ENCODE results near the gene GSAP.
A peak's percentile ranks its signal among the peaks of the same experiment; 100 is the strongest.

The GSAP gene

GRCh38 chr7:77309714-77310220 lies 106.4 kb downstream of the GSAP start:
- peaks cover 13% of the 10 kb centered on the region for H3K4me1 Mint-ChIP-seq
- no peaks in the 10 kb centered on the region for H3K27me3 Mint-ChIP-seq
- no peak overlapping the region for H3K27ac Mint-ChIP-seq (ENCODE audit: low read depth)
- no peak overlapping the region for H3K4me3 Mint-ChIP-seq
- peaks cover 32% of the 10 kb centered on the region for H3K36me3 Mint-ChIP-seq (ENCODE audit: insufficient read depth)
- ATAC-seq (replicated peaks; ENCODE audit: extremely low read depth, poor library complexity, severe bottlenecking) (no peak), DNase-seq (ENCODE audit: low spot score in 2 of 2) (no peak)
- H3K9me3 Mint-ChIP-seq = peaks cover 9% of the 10 kb centered on the region

GRCh38 chr7:77308792-77309191 lies 107.4 kb downstream of the GSAP start:
- Mint-ChIP-seq H3K4me3 (no peak overlapping the region), H3K36me3 (ENCODE audit: insufficient read depth) (peaks cover 26% of the 10 kb centered on the region), H3K4me1 (peaks cover 13% of the 10 kb centered on the region), H3K9me3 (peaks cover 9% of the 10 kb centered on the region), H3K27me3 (no peaks in the 10 kb centered on the region), H3K27ac (ENCODE audit: low read depth) (no peak overlapping the region)
- ATAC-seq (replicated peaks; ENCODE audit: extremely low read depth, poor library complexity, severe bottlenecking) (no peak), DNase-seq (ENCODE audit: low spot score in 2 of 2) (no peak)

GRCh38 chr7:77306231-77307067 lies 109.7 kb downstream of the GSAP start:
- Mint-ChIP-seq H3K9me3 (peaks cover 18% of the 10 kb centered on the region), H3K4me1 (peaks cover 13% of the 10 kb centered on the region), H3K4me3 (no peak overlapping the region), H3K27me3 (no peaks in the 10 kb centered on the region), H3K27ac (ENCODE audit: low read depth) (peak overlapping the region; percentile 51), H3K36me3 (ENCODE audit: insufficient read depth) (peaks cover 19% of the 10 kb centered on the region)
- DNase-seq (ENCODE audit: low spot score in 2 of 2) (no peak), ATAC-seq (replicated peaks; ENCODE audit: extremely low read depth, poor library complexity, severe bottlenecking) (no peak)

GRCh38 chr7:77295549-77295948 lies 120.6 kb downstream of the GSAP start:
- Mint-ChIP-seq H3K9me3 (peaks cover 7% of the 10 kb centered on the region), H3K27ac (ENCODE audit: low read depth) (no peak overlapping the region), H3K4me1 (no peaks in the 10 kb centered on the region), H3K4me3 (no peak overlapping the region), H3K36me3 (ENCODE audit: insufficient read depth) (no peaks in the 10 kb centered on the region), H3K27me3 (no peaks in the 10 kb centered on the region)
- no peak for DNase-seq (ENCODE audit: low spot score in 2 of 2)
- ATAC-seq (replicated peaks; ENCODE audit: extremely low read depth, poor library complexity, severe bottlenecking) = no peak

GRCh38 chr7:77293046-77293445 lies 123.1 kb downstream of the GSAP start:
- Mint-ChIP-seq H3K4me1 (no peaks in the 10 kb centered on the region), H3K36me3 (ENCODE audit: insufficient read depth) (peaks cover under 1% of the 10 kb centered on the region), H3K9me3 (no peaks in the 10 kb centered on the region), H3K4me3 (no peak overlapping the region), H3K27ac (ENCODE audit: low read depth) (no peak overlapping the region), H3K27me3 (no peaks in the 10 kb centered on the region)
- DNase-seq (ENCODE audit: low spot score in 2 of 2) (no peak), ATAC-seq (replicated peaks; ENCODE audit: extremely low read depth, poor library complexity, severe bottlenecking) (no peak)

- H3K4me3 Mint-ChIP-seq = no peak overlapping the region
- H3K27ac Mint-ChIP-seq (ENCODE audit: low read depth) = no peak overlapping the region
- H3K27me3 Mint-ChIP-seq = no peaks in the 10 kb centered on the region
- no peaks in the 10 kb centered on the region for H3K4me1 Mint-ChIP-seq
- DNase-seq (ENCODE audit: low spot score in 2 of 2) (no peak), ATAC-seq (replicated peaks; ENCODE audit: extremely low read depth, poor library complexity, severe bottlenecking) (no peak)
- no peaks in the 10 kb centered on the region for H3K9me3 Mint-ChIP-seq
- H3K36me3 Mint-ChIP-seq (ENCODE audit: insufficient read depth) = peaks cover 4% of the 10 kb centered on the region
Observed at GRCh38 chr7:77290425-77290824, 125.7 kb downstream of the GSAP start.

GRCh38 chr7:77289387-77289786 lies 126.8 kb downstream of the GSAP start:
- Mint-ChIP-seq H3K27me3 (no peaks in the 10 kb centered on the region), H3K4me1 (no peaks in the 10 kb centered on the region), H3K9me3 (no peaks in the 10 kb centered on the region), H3K27ac (ENCODE audit: low read depth) (no peak overlapping the region), H3K36me3 (ENCODE audit: insufficient read depth) (peaks cover 4% of the 10 kb centered on the region), H3K4me3 (no peak overlapping the region)
- DNase-seq (ENCODE audit: low spot score in 2 of 2) = no peak
- no peak for ATAC-seq (replicated peaks; ENCODE audit: extremely low read depth, poor library complexity, severe bottlenecking)

GRCh38 chr7:77288676-77289320 lies 127.4 kb downstream of the GSAP start:
- H3K27me3 Mint-ChIP-seq = no peaks in the 10 kb centered on the region
- ATAC-seq (replicated peaks; ENCODE audit: extremely low read depth, poor library complexity, severe bottlenecking) = no peak
- no peaks in the 10 kb centered on the region for H3K9me3 Mint-ChIP-seq
- no peaks in the 10 kb centered on the region for H3K4me1 Mint-ChIP-seq
- no peak overlapping the region for H3K27ac Mint-ChIP-seq (ENCODE audit: low read depth)
- no peak for DNase-seq (ENCODE audit: low spot score in 2 of 2)
- H3K36me3 Mint-ChIP-seq (ENCODE audit: insufficient read depth) = peaks cover 7% of the 10 kb centered on the region
- H3K4me3 Mint-ChIP-seq = no peak overlapping the region

- Mint-ChIP-seq H3K4me3 (no peak overlapping the region), H3K36me3 (ENCODE audit: insufficient read depth) (peaks cover 9% of the 10 kb centered on the region), H3K27ac (ENCODE audit: low read depth) (no peak overlapping the region), H3K9me3 (no peaks in the 10 kb centered on the region), H3K27me3 (no peaks in the 10 kb centered on the region), H3K4me1 (no peaks in the 10 kb centered on the region)
- no peak for ATAC-seq (replicated peaks; ENCODE audit: extremely low read depth, poor library complexity, severe bottlenecking)
- DNase-seq (ENCODE audit: low spot score in 2 of 2) = no peak
Observed at GRCh38 chr7:77284616-77285015, 131.5 kb downstream of the GSAP start.

GRCh38 chr7:77284005-77284404 lies 132.1 kb downstream of the GSAP start:
- Mint-ChIP-seq H3K9me3 (no peaks in the 10 kb centered on the region), H3K4me3 (no peak overlapping the region), H3K27ac (ENCODE audit: low read depth) (no peak overlapping the region), H3K27me3 (no peaks in the 10 kb centered on the region), H3K36me3 (ENCODE audit: insufficient read depth) (peaks cover 9% of the 10 kb centered on the region), H3K4me1 (no peaks in the 10 kb centered on the region)
- DNase-seq (ENCODE audit: low spot score in 2 of 2) (no peak), ATAC-seq (replicated peaks; ENCODE audit: extremely low read depth, poor library complexity, severe bottlenecking) (no peak)

GRCh38 chr7:77282897-77283296 lies 133.3 kb downstream of the GSAP start:
- no peaks in the 10 kb centered on the region for H3K9me3 Mint-ChIP-seq
- H3K36me3 Mint-ChIP-seq (ENCODE audit: insufficient read depth) = peaks cover 11% of the 10 kb centered on the region
- ATAC-seq (replicated peaks; ENCODE audit: extremely low read depth, poor library complexity, severe bottlenecking) = no peak
- DNase-seq (ENCODE audit: low spot score in 2 of 2) = no peak
- no peaks in the 10 kb centered on the region for H3K27me3 Mint-ChIP-seq
- no peaks in the 10 kb centered on the region for H3K4me1 Mint-ChIP-seq
- H3K4me3 Mint-ChIP-seq = no peak overlapping the region
- no peak overlapping the region for H3K27ac Mint-ChIP-seq (ENCODE audit: low read depth)

- no peaks in the 10 kb centered on the region for H3K4me1 Mint-ChIP-seq
- H3K36me3 Mint-ChIP-seq (ENCODE audit: insufficient read depth) = peaks cover 8% of the 10 kb centered on the region
- DNase-seq (ENCODE audit: low spot score in 2 of 2) (no peak), ATAC-seq (replicated peaks; ENCODE audit: extremely low read depth, poor library complexity, severe bottlenecking) (no peak)
- H3K4me3 Mint-ChIP-seq = no peak overlapping the region
- no peaks in the 10 kb centered on the region for H3K27me3 Mint-ChIP-seq
- no peaks in the 10 kb centered on the region for H3K9me3 Mint-ChIP-seq
- no peak overlapping the region for H3K27ac Mint-ChIP-seq (ENCODE audit: low read depth)
Observed at GRCh38 chr7:77281780-77282478, 134.2 kb downstream of the GSAP start.
